Common myeloid progenitor, CD34-positive (primary cell): Measurements from ENCODE around the gene C6orf15.

Source experiments
- CTCF ChIA-PET: fragments of 350-600 bp; sonication (Branson Sonifier 250); formaldehyde crosslinking; loops from one replicate; lab custom pipeline; 2021; ENCODE audit warnings: antibody characterized with exemption; lab: Charles Lee
- POLR2A ChIA-PET: fragments of 350-600 bp; sonication (Branson Sonifier 250); formaldehyde crosslinking; loops from one replicate; lab custom pipeline; 2021; ENCODE audit warnings: antibody characterized with exemption; lab: Charles Lee
- DNase-seq, 3 donors: peaks; one replicate each; pipeline versions ENCODE4 v3.0.0 to v3.0.0-alpha.2; 2013
- H3K27ac ChIP-seq, 2 experiments: 1 replicate in 1 of 2; 2 replicates in 1 of 2; pipeline ENCODE4 v1.7.0; 2013; ENCODE audit warnings: inconsistent platforms in 2 of 2, low read length in 2 of 2, mild to moderate bottlenecking in 2 of 2, low read depth in 1 of 2, moderate library complexity in 1 of 2; ENCODE audit not compliant: severe bottlenecking in 2 of 2, insufficient read depth in 1 of 2, poor library complexity in 1 of 2
- H3K27me3 ChIP-seq, 5 experiments: replicated peaks in 2 of 5; 1 replicate in 3 of 5; 2 replicates in 2 of 5; pipeline versions ENCODE4 v1.6.1 to v1.7.0; 2013; ENCODE audit warnings: low read length in 4 of 5, mild to moderate bottlenecking in 2 of 5, moderate library complexity in 2 of 5, inconsistent platforms in 1 of 5; ENCODE audit not compliant: insufficient read depth in 5 of 5, control insufficient read depth in 4 of 5
- H3K36me3 ChIP-seq, 4 experiments: 1 replicate in 2 of 4; 2 replicates in 2 of 4; pipeline versions ENCODE4 v1.6.1 to v1.7.0; 2013; ENCODE audit warnings: low read length in 3 of 4, control low read depth in 1 of 4, mild to moderate bottlenecking in 1 of 4; ENCODE audit not compliant: control insufficient read depth in 4 of 4, insufficient read depth in 4 of 4
- H3K4me1 ChIP-seq, 4 experiments: 1 replicate in 3 of 4; 2 replicates in 1 of 4; pipeline versions ENCODE4 v1.6.1 to v1.7.1; 2013; ENCODE audit warnings: low read length in 3 of 4, mild to moderate bottlenecking in 3 of 4, control low read depth in 1 of 4, inconsistent platforms in 1 of 4, moderate library complexity in 1 of 4; ENCODE audit not compliant: control insufficient read depth in 4 of 4, insufficient read depth in 4 of 4; ENCODE audit errors: control extremely low read depth in 1 of 4
- H3K4me3 ChIP-seq, 7 experiments: 1 replicate in 4 of 7; 2 replicates in 3 of 7; pipeline versions ENCODE4 v1.5.1 to v1.7.0; 2013; ENCODE audit warnings: mild to moderate bottlenecking in 7 of 7, low read length in 6 of 7, moderate library complexity in 6 of 7, inconsistent platforms in 2 of 7, low read depth in 2 of 7, control low read depth in 1 of 7; ENCODE audit not compliant: insufficient read depth in 4 of 7, control insufficient read depth in 1 of 7; ENCODE audit errors: extremely low read depth in 1 of 7
- H3K9me3 ChIP-seq, 5 experiments: 1 replicate in 4 of 5; 2 replicates in 1 of 5; pipeline versions ENCODE4 v1.6.1 to v1.7.1; 2013; ENCODE audit warnings: low read length in 4 of 5, mild to moderate bottlenecking in 2 of 5, inconsistent platforms in 1 of 5, low read depth in 1 of 5, moderate library complexity in 1 of 5; ENCODE audit not compliant: control insufficient read depth in 4 of 5, insufficient read depth in 2 of 5; ENCODE audit errors: control extremely low read depth in 1 of 5
- WGBS: methylation state at CpG from one replicate; pipeline ENCODE4 v1.1.5; 2013; ENCODE audit not compliant: insufficient coverage; 5-methylcytosine and 5-hydroxymethylcytosine counted together

Gene C6orf15

GRCh38 chr6:31131595-31131994, 19.2 kb upstream of the C6orf15 start:
- H3K36me3 ChIP-seq = no peaks in the 10 kb centered on the region
- H3K27me3 ChIP-seq = peaks cover 0 to 2% (median 0%) of the 10 kb centered on the region in 5 experiments
- ChIA-PET POLR2A (no interaction called here), CTCF (interaction anchor here (1.0 to 4.6 kb wide), 6 partner anchors 8 to 234 kb away, joined by 3 to 28 read pairs (median 4); partner anchors contain the start of gene PSORS1C1)
- H3K4me1 ChIP-seq = peaks cover 0 to 2% (median 0%) of the 10 kb centered on the region in 4 experiments
- DNase-seq = no peak
- no peak overlapping the region for H3K27ac ChIP-seq
- 100% methylated on average over 2 of the region's 3 CpGs for WGBS
- H3K4me3 ChIP-seq = no peak overlapping the region
- no peaks in the 10 kb centered on the region for H3K9me3 ChIP-seq

- no peak overlapping the region for H3K4me3 ChIP-seq
- peaks cover 0 to under 1% (median 0%) of the 10 kb centered on the region in 5 experiments for H3K27me3 ChIP-seq
- POLR2A ChIA-PET = no interaction called here
- peaks cover 0 to 5% (median 2%) of the 10 kb centered on the region in 4 experiments for H3K4me1 ChIP-seq
- DNase-seq = no peak
- H3K27ac ChIP-seq = no peak overlapping the region
- CTCF ChIA-PET = interaction anchor here (0.9 to 4.6 kb wide), 10 partner anchors 9 to 236 kb away, joined by 3 to 28 read pairs (median 5); partner anchors contain the start of gene PSORS1C1
- 100% methylated on average over 3 of the region's 3 CpGs for WGBS
- H3K36me3 ChIP-seq = no peaks in the 10 kb centered on the region
- H3K9me3 ChIP-seq = no peaks in the 10 kb centered on the region
These were observed 18.4 kb upstream of the C6orf15 start for GRCh38 chr6:31130751-31131150.

GRCh38 chr6:31129130-31129529, 16.8 kb upstream of the C6orf15 start:
- H3K27me3 ChIP-seq = no peaks in the 10 kb centered on the region

GRCh38 chr6:31128093-31128676, 15.8 kb upstream of the C6orf15 start:
- peaks cover 0 to 16% (median 11%) of the 10 kb centered on the region in 4 experiments for H3K4me1 ChIP-seq
- no peak overlapping the region for H3K27ac ChIP-seq
- DNase-seq = peak; percentile 36 to 68 (median 53)
- WGBS = 32% methylated on average over 6 of the region's 8 CpGs
- ChIA-PET CTCF (interaction anchor here (0.7 to 4.7 kb wide), 8 partner anchors 9 to 215 kb away, joined by 3 to 36 read pairs (median 6); partner anchors contain the start of genes PSORS1C1 and PSORS1C2), POLR2A (no interaction called here)
- no peaks in the 10 kb centered on the region for H3K36me3 ChIP-seq
- H3K4me3 ChIP-seq = no peak overlapping the region
- no peaks in the 10 kb centered on the region for H3K27me3 ChIP-seq
- H3K9me3 ChIP-seq = no peaks in the 10 kb centered on the region

More at GRCh38 chr6:31129130-31129529, 16.8 kb upstream of the C6orf15 start:
- Histone ChIP-seq H3K9me3 (no peaks in the 10 kb centered on the region), H3K4me1 (peaks cover 0 to 16% (median 11%) of the 10 kb centered on the region in 4 experiments), H3K27ac (no peak overlapping the region), H3K4me3 (no peak overlapping the region), H3K36me3 (no peaks in the 10 kb centered on the region)
- 67% methylated on average over 3 of the region's 4 CpGs for WGBS
- ChIA-PET POLR2A (no interaction called here), CTCF (interaction anchor here (0.6 to 2.2 kb wide), 15 partner anchors 8 to 248 kb away, joined by 3 to 8 read pairs (median 4); partner anchors contain the start of genes CCHCR1 and TCF19)
- DNase-seq = no peak

- POLR2A ChIA-PET = no interaction called here
- no peaks in the 10 kb centered on the region for H3K27me3 ChIP-seq
- H3K4me3 ChIP-seq = no peak overlapping the region
- H3K4me1 ChIP-seq = peaks cover 0 to 16% (median 11%) of the 10 kb centered on the region in 4 experiments
- no peaks in the 10 kb centered on the region for H3K9me3 ChIP-seq
- WGBS = 92% methylated on average over 14 of the region's 16 CpGs
- H3K27ac ChIP-seq = no peak overlapping the region
- no peak for DNase-seq
- H3K36me3 ChIP-seq = no peaks in the 10 kb centered on the region
- CTCF ChIA-PET = interaction anchor here (0.7 to 4.7 kb wide), 14 partner anchors 8 to 304 kb away, joined by 3 to 36 read pairs (median 4); partner anchors contain the start of genes C6orf15, PSORS1C1 and PSORS1C2
These were observed 14.2 kb upstream of the C6orf15 start for GRCh38 chr6:31126396-31127175.

- DNase-seq = peak in 2 of 3 donors; percentile 46 to 64
- ChIA-PET CTCF (interaction anchor here (0.7 to 4.7 kb wide), 11 partner anchors 10 to 210 kb away, joined by 3 to 36 read pairs (median 5); partner anchors contain the start of genes C6orf15, PSORS1C1 and PSORS1C2), POLR2A (no interaction called here)
- Histone ChIP-seq H3K9me3 (no peaks in the 10 kb centered on the region), H3K4me3 (no peak overlapping the region), H3K36me3 (no peaks in the 10 kb centered on the region), H3K27me3 (no peaks in the 10 kb centered on the region), H3K4me1 (peaks cover 0 to 16% (median 11%) of the 10 kb centered on the region in 4 experiments), H3K27ac (no peak overlapping the region)
- 75% methylated on average over 11 of the region's 12 CpGs for WGBS
These were observed 13.4 kb upstream of the C6orf15 start for GRCh38 chr6:31125586-31126363.
